SU-DHL-6 (cell line): ENCODE results near the gene OSBP2.

ENCODE experiments used
- CTCF ChIP-seq: fragments of 200-600 bp; sonication (generic); IDR thresholded peaks from one replicate; pipeline ENCODE4 v1.5.1; 2017; ENCODE audit warnings: antibody characterized with exemption, mild to moderate bottlenecking, low read length, moderate library complexity; ENCODE audit not compliant: insufficient read depth, poor library complexity, severe bottlenecking
- EZH2phosphoT487 ChIP-seq: fragments of 200-600 bp; sonication (generic), shearing (Covaris generic); conservative IDR thresholded peaks from 2 replicates; pipeline ENCODE4 v1.6.1; 2018; ENCODE audit warnings: mild to moderate bottlenecking, antibody characterized with exemption, low read length, moderate library complexity, mixed read lengths

GRCh38 chr22:30655532-30655931 lies 39.1 kb upstream of the OSBP2 start:
- TF ChIP-seq EZH2phosphoT487: no peak
- no peak for TF ChIP-seq CTCF
